Suprapubic skin (tissue), 4 donors: ENCODE measurements around the gene COPZ1.

Experiments
- EP300 ChIP-seq: sonication (generic); formaldehyde crosslinking; IDR thresholded peaks from one replicate; pipeline ENCODE4 v1.6.1; 2017; ENCODE audit warnings: antibody characterized with exemption
- POLR2AphosphoS5 ChIP-seq, 3 donors: sonication (generic); formaldehyde crosslinking; IDR thresholded peaks; one replicate each; pipeline ENCODE4 v1.6.1; 2017; ENCODE audit warnings: antibody characterized with exemption in 3 of 3
- TF ChIP-seq, protein P1 (sequence below), 2 donors: fragments of 200-600 bp in 1 of 2; fragments of 450-650 bp in 1 of 2; sonication (generic) in 1 of 2; IDR thresholded peaks; one replicate each; pipeline ENCODE4 v1.5.1; 2016 to 2019; ENCODE audit warnings: antibody characterized with exemption in 2 of 2, mild to moderate bottlenecking in 1 of 2, moderate library complexity in 1 of 2

DNA sequence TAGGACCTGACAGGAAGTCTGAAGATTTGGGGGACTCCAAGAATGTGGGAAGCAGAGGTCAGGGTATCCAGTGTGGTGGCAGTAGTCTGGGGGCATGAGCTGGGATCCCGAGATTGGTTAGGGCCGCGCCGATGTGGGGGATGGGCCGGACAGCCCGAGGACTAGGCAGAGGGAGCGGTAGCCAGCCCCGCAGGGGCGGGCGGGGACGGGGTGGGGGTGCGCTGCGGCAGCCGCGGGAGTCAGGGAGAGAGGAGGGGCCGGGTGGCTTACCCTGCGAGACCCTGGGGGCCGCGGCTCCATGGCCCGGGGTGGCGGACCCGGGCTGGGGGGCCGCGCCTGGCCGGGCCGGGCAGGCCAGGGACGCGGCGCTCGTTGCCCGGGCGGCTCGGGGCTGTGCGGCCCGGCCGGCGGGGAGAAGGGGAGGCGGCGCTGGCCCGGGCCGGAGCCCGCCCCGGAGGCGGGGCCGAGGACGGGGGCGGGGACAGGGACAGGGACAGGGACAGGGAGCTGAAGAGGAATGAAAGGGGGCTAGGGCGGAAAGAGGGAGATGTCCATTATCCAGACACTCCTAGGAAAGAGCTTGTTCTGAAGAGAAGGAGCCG is 54.0 kb downstream of the COPZ1 start:
- TF ChIP-seq, protein P1, sequence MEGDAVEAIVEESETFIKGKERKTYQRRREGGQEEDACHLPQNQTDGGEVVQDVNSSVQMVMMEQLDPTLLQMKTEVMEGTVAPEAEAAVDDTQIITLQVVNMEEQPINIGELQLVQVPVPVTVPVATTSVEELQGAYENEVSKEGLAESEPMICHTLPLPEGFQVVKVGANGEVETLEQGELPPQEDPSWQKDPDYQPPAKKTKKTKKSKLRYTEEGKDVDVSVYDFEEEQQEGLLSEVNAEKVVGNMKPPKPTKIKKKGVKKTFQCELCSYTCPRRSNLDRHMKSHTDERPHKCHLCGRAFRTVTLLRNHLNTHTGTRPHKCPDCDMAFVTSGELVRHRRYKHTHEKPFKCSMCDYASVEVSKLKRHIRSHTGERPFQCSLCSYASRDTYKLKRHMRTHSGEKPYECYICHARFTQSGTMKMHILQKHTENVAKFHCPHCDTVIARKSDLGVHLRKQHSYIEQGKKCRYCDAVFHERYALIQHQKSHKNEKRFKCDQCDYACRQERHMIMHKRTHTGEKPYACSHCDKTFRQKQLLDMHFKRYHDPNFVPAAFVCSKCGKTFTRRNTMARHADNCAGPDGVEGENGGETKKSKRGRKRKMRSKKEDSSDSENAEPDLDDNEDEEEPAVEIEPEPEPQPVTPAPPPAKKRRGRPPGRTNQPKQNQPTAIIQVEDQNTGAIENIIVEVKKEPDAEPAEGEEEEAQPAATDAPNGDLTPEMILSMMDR (IDR thresholded peaks at IDR 0.05) = no peak
- TF ChIP-seq EP300 (no peak), POLR2AphosphoS5 (IDR thresholded peaks at IDR 0.05) (no peak)
